DMS53 (cell line): ENCODE measurements around the gene SOAT1.

ENCODE experiments used
- DNase-seq: peaks from one replicate; lab custom pipeline; 2025; lab: John Stamatoyannopoulos, UW

The SOAT1 gene

GRCh38 chr1:179305450-179305849 is 11.9 kb downstream of the SOAT1 start:
- DNase-seq, result no peak

GRCh38 chr1:179310291-179310690 is 16.7 kb downstream of the SOAT1 start:
- no peak for DNase-seq

DNA sequence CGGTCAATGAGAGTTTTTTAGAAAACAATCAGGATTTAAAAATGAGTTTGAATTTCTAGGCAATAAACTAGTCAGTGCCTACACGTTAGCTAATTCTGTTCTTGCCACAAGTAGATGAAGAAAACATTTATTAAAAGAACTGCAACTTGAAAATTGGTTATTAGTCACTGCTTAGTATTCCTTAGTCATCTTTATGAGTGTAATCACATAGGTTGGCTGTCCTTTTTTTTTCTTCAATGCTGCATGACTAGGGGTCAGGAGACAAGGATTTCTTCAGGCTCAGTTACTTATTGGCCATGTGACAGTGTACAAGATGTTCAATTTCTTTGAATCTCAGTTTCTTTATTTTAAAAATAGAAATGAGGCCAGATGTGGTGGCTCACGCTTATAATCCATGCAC is 17.1 kb downstream of the SOAT1 start:
- no peak for DNase-seq

GRCh38 chr1:179311149-179311700 is 17.6 kb downstream of the SOAT1 start:
- DNase-seq, result no peak

DNA sequence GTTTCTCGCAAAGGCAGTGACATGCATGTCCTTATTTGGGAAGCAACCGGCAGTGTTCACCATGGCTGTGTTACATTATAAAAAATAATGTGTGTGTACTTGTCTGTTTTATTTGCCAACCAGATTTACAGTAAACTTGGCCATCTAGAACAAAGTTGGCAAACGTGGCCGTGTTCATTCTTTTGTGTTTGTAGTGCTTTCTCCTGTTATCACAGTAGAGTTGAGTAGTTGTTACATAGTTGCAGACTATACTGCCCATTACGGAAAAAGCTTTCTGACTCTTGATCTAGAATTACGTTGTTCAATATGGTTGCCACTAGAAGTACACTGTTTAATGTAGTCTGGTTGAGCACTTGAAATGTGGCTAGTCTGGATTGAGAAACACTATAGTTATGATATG is 19.4 kb downstream of the SOAT1 start:
- DNase-seq, result no peak

DNA sequence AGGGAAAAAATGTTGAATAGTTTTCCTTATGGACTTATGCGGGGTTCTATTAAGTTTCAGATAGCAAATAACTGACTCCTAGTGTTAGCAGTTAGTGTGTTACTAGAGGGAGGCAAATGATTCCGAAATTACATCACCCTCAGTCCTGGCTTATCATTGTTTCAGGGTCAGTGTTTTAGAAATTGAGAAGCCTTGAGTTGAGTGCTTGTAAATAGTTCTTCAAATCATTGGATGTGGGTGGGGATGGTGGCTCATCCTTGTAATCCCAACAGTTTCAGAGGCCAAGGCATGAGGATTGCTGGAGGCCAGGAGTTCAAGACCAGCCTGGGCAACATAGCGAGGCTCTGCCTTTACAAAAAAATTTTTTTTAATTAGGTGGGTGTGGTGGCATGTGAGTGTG is 21.3 kb downstream of the SOAT1 start:
- DNase-seq, result no peak

GRCh38 chr1:179318491-179318890 is 24.9 kb downstream of the SOAT1 start:
- no peak for DNase-seq

- DNase-seq, result no peak
These were observed 28.1 kb downstream of the SOAT1 start for GRCh38 chr1:179321533-179322216.

DNA sequence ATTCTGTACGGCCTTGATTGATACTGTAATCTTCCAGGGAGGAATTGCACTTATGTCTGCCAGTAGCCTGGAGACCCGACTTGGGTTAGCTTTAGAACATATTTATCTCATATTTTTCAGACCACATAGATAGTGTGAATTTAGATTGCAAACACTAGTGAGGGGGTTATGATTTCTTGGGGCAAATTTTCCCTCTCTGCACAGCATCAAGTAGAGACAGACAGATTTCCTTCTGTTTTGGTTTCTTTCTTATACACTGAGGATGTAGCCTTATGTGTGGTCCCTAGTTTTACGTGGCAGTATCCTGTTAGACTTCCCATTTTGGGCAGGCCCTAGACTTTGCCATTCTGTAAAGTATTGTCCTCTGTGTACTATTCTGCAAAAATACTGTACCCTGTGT is 29.0 kb downstream of the SOAT1 start:
- DNase-seq, result no peak

- DNase-seq, result no peak
These were observed 29.8 kb downstream of the SOAT1 start for GRCh38 chr1:179323436-179323835.

DNA sequence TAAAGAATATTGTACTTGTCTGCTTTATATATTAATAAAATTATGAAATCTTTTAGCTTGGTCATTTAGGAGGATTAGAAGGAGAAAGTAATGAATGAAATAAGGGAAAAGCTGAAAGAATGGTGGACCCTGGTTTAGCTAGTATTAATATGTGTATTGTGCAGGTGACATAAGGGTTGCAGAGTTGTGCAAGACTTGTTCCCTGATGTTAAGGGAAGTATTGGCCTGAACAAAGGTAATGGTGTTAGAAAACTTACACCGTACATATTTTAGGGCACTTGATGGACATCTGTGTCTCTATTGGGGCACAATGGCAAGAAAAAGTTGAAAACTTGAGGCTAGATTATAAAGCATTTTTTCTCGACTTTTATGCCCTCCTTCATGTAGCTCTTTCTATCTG is 32.2 kb downstream of the SOAT1 start:
- DNase-seq, result no peak

DNA sequence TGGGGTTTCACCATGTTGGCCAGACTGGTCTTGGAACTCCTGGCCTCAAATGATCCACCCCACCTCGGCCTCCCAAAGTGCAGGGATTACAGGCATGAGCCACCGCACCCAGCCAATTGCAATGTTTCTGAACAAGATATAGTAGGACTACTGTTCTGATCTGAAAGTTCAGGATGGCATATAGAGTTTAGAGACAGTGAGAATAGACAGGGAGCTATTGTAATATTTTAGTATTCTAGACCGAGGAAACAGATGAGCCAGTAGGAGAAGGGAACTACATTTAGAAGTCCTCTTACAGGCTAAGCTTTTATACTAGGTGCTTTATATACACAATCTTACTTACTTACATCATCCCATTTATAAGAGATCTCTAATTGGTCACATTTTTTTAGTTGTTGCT is 33.1 kb downstream of the SOAT1 start:
- DNase-seq, result no peak

- DNase-seq, result no peak
These were observed 33.6 kb downstream of the SOAT1 start for GRCh38 chr1:179327196-179327595.

GRCh38 chr1:179327679-179328078 is 34.1 kb downstream of the SOAT1 start:
- DNase-seq, result no peak

DNA sequence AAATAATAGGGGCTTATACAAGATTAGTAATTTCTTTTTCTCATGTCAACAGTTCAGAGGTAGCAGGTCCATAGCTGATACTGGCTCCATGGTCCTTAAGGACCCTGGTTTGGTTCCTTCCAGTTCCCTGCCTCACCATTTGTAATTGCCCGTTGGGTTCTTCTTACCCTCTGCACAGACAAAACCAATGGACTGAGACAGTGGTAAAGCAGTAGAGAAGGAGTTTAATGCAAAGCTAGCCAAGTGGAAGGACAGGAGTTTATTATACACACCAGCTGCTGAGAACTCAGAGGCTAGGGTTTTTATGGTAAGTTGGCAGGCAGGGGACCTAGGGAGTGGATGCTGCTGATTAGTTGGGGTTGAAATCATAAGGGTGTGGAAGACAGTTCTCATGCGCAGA is 36.3 kb downstream of the SOAT1 start:
- DNase-seq, result no peak

DNA sequence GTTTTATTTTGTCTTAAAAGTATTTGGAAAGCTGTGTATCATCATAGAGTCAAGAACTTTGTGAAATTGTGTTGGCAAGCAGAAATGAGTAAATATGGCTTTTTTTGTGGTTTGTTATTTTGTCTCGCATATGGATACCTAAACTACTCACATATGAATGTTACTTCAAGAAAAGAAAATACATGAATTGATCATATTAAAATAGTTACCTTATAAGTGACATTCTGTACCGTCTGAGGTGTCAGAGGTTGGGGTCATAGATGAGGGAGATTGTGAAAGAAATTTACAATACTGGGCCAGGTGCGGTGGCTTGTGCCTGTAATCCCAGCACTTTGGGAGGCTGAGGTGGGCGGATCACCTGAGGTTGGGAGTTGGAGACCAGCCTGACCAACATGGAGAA is 40.8 kb downstream of the SOAT1 start:
- no peak for DNase-seq

DNA sequence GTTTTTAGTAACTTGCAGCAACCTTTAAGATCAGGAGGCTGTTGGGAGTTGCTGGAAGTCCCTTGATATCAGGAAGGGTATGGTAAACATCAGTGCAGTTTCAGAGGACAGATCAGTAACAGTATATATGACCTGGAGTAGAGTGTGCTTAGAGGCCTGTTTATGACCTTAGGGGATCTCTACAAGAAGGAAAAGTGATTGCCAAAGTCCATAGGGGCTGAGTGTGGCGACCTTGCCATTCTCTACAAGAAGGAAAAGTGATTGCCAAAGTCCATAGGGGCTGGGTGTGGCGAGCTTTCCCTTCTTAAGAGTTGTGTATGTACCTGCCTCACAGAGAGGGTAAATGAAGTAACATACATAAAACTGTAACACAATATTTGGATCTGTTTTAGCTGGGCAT is 43.7 kb downstream of the SOAT1 start:
- DNase-seq, result no peak

GRCh38 chr1:179337942-179338560 is 44.5 kb downstream of the SOAT1 start:
- DNase-seq, result no peak

GRCh38 chr1:179340918-179341317 is 47.3 kb downstream of the SOAT1 start:
- no peak for DNase-seq

DNA sequence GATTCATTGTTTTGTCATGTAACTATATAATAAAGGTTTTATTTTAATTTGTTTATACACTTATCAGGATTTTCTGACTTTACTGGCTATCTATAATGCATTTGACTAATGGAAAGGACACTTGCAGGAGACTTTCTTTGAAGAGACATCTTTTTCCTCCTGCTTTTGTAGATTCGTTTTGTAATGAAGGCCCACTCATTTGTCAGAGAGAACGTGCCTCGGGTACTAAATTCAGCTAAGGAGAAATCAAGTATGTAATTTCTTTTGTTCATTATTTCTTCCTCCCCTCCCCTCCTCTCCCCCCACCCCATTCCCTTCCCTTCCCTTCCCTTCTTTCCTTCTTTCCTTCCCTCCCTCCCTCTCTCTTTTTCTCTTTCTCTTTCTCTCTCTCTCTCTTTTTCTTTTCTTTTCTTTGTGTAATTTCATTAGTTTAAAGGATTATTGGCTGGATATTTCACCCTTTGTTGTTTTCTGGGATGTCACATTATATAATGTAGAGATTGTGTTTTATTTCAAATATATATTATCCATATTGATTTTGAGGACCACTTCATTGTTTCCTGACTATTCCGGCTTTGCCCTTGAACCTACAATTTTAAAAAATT is 48.4 kb downstream of the SOAT1 start:
- DNase-seq, result no peak

GRCh38 chr1:179342740-179343404 is 49.3 kb downstream of the SOAT1 start:
- DNase-seq, result peak; percentile 21

GRCh38 chr1:179351281-179351680 is 57.7 kb downstream of the SOAT1 start:
- DNase-seq, result no peak

- DNase-seq, result no peak
These were observed 58.6 kb downstream of the SOAT1 start for GRCh38 chr1:179352236-179352635.
